Measurements from ENCODE around the gene PERP. TPM values are rescaled to one million over a fixed set of nuclear protein-coding genes. Genes with fewer than 3 reads are reported as not detected.

PERP gene
- polyA plus RNA-seq, 1 donor from 2014 or later: 0.79 TPM

DNA sequence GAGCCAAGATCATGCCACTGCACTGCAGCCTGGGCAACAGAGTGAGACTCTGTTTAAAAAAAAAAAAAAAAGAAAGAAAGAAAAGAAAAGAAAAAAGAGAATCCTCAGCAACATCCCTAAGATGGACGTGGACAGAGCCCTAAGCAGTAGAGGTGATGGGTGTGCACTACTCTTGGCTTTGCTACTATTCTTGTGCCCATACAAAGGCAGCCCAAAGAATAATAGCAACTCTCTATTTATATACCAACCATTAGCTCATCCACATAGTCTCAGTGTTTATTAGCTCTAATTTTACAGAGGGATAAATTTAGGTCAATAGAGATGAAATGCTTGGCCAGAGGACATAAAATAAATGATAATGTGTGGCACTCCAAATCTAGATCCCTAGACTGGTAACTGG lies 62.2 kb downstream of the PERP start:
- no peaks in the 10 kb centered on the region for H3K79me2 ChIP-seq (replicated peaks; ENCODE audit: insufficient read depth, low read length)
- H3K9me2 ChIP-seq (ENCODE audit: insufficient read depth, low read length): no peaks in the 10 kb centered on the region
- no peaks in the 10 kb centered on the region for H4K20me1 ChIP-seq (ENCODE audit: insufficient read depth)
- H3K4me2 ChIP-seq (ENCODE audit: low read length): no peak overlapping the region
- no peaks in the 10 kb centered on the region for H3F3A ChIP-seq (ENCODE audit: insufficient read depth, low read length, poor library complexity, severe bottlenecking)
- TF ChIP-seq, protein P1, sequence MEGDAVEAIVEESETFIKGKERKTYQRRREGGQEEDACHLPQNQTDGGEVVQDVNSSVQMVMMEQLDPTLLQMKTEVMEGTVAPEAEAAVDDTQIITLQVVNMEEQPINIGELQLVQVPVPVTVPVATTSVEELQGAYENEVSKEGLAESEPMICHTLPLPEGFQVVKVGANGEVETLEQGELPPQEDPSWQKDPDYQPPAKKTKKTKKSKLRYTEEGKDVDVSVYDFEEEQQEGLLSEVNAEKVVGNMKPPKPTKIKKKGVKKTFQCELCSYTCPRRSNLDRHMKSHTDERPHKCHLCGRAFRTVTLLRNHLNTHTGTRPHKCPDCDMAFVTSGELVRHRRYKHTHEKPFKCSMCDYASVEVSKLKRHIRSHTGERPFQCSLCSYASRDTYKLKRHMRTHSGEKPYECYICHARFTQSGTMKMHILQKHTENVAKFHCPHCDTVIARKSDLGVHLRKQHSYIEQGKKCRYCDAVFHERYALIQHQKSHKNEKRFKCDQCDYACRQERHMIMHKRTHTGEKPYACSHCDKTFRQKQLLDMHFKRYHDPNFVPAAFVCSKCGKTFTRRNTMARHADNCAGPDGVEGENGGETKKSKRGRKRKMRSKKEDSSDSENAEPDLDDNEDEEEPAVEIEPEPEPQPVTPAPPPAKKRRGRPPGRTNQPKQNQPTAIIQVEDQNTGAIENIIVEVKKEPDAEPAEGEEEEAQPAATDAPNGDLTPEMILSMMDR (IDR thresholded peaks at IDR 0.05; ENCODE audit: poor library complexity, severe bottlenecking): no peak
- no peak for TF ChIP-seq EP300 (conservative IDR thresholded peaks at IDR 0.05; ENCODE audit: poor library complexity, severe bottlenecking)
- TF ChIP-seq TAF1 (IDR thresholded peaks at IDR 0.05; ENCODE audit: low read depth): no peak
- TF ChIP-seq RAD21 (conservative IDR thresholded peaks at IDR 0.05): no peak
- no peak for TF ChIP-seq POLR2AphosphoS5 (IDR thresholded peaks at IDR 0.05)
- TF ChIP-seq MXI1 (conservative IDR thresholded peaks at IDR 0.05; ENCODE audit: poor library complexity, severe bottlenecking): no peak
- no peak for TF ChIP-seq SMC3 (conservative IDR thresholded peaks at IDR 0.05; ENCODE audit: poor library complexity)
- TF ChIP-seq, protein P2, sequence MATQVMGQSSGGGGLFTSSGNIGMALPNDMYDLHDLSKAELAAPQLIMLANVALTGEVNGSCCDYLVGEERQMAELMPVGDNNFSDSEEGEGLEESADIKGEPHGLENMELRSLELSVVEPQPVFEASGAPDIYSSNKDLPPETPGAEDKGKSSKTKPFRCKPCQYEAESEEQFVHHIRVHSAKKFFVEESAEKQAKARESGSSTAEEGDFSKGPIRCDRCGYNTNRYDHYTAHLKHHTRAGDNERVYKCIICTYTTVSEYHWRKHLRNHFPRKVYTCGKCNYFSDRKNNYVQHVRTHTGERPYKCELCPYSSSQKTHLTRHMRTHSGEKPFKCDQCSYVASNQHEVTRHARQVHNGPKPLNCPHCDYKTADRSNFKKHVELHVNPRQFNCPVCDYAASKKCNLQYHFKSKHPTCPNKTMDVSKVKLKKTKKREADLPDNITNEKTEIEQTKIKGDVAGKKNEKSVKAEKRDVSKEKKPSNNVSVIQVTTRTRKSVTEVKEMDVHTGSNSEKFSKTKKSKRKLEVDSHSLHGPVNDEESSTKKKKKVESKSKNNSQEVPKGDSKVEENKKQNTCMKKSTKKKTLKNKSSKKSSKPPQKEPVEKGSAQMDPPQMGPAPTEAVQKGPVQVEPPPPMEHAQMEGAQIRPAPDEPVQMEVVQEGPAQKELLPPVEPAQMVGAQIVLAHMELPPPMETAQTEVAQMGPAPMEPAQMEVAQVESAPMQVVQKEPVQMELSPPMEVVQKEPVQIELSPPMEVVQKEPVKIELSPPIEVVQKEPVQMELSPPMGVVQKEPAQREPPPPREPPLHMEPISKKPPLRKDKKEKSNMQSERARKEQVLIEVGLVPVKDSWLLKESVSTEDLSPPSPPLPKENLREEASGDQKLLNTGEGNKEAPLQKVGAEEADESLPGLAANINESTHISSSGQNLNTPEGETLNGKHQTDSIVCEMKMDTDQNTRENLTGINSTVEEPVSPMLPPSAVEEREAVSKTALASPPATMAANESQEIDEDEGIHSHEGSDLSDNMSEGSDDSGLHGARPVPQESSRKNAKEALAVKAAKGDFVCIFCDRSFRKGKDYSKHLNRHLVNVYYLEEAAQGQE (IDR thresholded peaks at IDR 0.05; ENCODE audit: borderline replicate concordance): no peak
- TF ChIP-seq EZH2 (IDR thresholded peaks at IDR 0.05; ENCODE audit: borderline replicate concordance, insufficient read depth, low read length, poor library complexity, severe bottlenecking): no peak
- H3K27ac ChIP-seq (ENCODE audit: low read length): no peak overlapping the region
- no peaks in the 10 kb centered on the region for H3K36me3 ChIP-seq (ENCODE audit: insufficient read depth, low read length)
- H3K4me3 ChIP-seq (ENCODE audit: low read length): no peak overlapping the region
- H3K27me3 ChIP-seq (ENCODE audit: insufficient read depth, low read depth, low read length): no peaks in the 10 kb centered on the region
- no peak overlapping the region for H2AFZ ChIP-seq (ENCODE audit: low read depth, low read length)
- no peaks in the 10 kb centered on the region for H3K9me3 ChIP-seq (ENCODE audit: low read length)
- no peak overlapping the region for H3K9ac ChIP-seq (ENCODE audit: low read length)

DNA sequence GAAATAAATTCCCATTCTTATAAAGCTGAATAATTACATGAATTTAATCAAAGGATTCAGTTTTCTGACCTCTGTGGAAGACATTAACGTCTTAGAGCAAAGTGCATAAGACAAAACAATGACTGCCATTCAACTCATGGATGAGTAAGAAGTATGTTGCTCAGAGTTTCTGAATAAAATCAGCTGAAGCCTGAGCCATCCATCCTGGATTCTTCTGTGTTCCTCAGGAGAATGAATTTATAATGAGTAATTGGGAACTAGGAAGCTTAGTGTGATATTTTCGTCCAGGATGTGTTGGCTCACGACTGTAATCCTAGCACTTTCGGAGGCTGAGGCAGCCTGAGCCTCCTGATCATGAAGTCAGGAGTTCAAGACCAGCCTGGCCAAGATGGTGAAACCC lies 62.8 kb downstream of the PERP start:
- Histone ChIP-seq H3F3A (ENCODE audit: insufficient read depth, low read length, poor library complexity, severe bottlenecking) (no peaks in the 10 kb centered on the region), H3K79me2 (replicated peaks; ENCODE audit: insufficient read depth, low read length) (no peaks in the 10 kb centered on the region), H3K4me3 (ENCODE audit: low read length) (no peak overlapping the region), H4K20me1 (ENCODE audit: insufficient read depth) (no peaks in the 10 kb centered on the region), H3K27ac (ENCODE audit: low read length) (no peak overlapping the region), H2AFZ (ENCODE audit: low read depth, low read length) (no peak overlapping the region), H3K36me3 (ENCODE audit: insufficient read depth, low read length) (no peaks in the 10 kb centered on the region), H3K9me3 (ENCODE audit: low read length) (no peaks in the 10 kb centered on the region), H3K9me2 (ENCODE audit: insufficient read depth, low read length) (no peaks in the 10 kb centered on the region), H3K4me2 (ENCODE audit: low read length) (no peak overlapping the region), H3K9ac (ENCODE audit: low read length) (no peak overlapping the region), H3K27me3 (ENCODE audit: insufficient read depth, low read depth, low read length) (no peaks in the 10 kb centered on the region)
- no peak for TF ChIP-seq EP300 (conservative IDR thresholded peaks at IDR 0.05; ENCODE audit: poor library complexity, severe bottlenecking)
- no peak for TF ChIP-seq POLR2AphosphoS5 (IDR thresholded peaks at IDR 0.05)
- no peak for TF ChIP-seq MXI1 (conservative IDR thresholded peaks at IDR 0.05; ENCODE audit: poor library complexity, severe bottlenecking)
- no peak for TF ChIP-seq EZH2 (IDR thresholded peaks at IDR 0.05; ENCODE audit: borderline replicate concordance, insufficient read depth, low read length, poor library complexity, severe bottlenecking)
- TF ChIP-seq SMC3 (conservative IDR thresholded peaks at IDR 0.05; ENCODE audit: poor library complexity): no peak
- TF ChIP-seq, protein P2 (IDR thresholded peaks at IDR 0.05; ENCODE audit: borderline replicate concordance): no peak
- TF ChIP-seq TAF1 (IDR thresholded peaks at IDR 0.05; ENCODE audit: low read depth): no peak
- TF ChIP-seq, protein P1 (IDR thresholded peaks at IDR 0.05; ENCODE audit: poor library complexity, severe bottlenecking): no peak
- no peak for TF ChIP-seq RAD21 (conservative IDR thresholded peaks at IDR 0.05)

Measured in neural cell (in vitro differentiated cells).